Measurements from ENCODE around the gene PEX10. TPM values are rescaled to one million over a fixed set of nuclear protein-coding genes. Genes with fewer than 3 reads are reported as not detected.

Gene PEX10
- total RNA-seq, 1 experiment from 2014 or later: 21.9 TPM

GRCh38 chr1:2452201-2452931 is 40.0 kb upstream of the PEX10 start:
- H3K36me3 Mint-ChIP-seq (ENCODE audit: insufficient read depth, unreplicated experiment): no peaks in the 10 kb centered on the region
- H3K9me3 ChIP-seq: no peaks in the 10 kb centered on the region
- no peaks in the 10 kb centered on the region for H3K4me1 Mint-ChIP-seq (ENCODE audit: low read depth, unreplicated experiment)
- H3K27me3 Mint-ChIP-seq (ENCODE audit: insufficient read depth, unreplicated experiment): no peaks in the 10 kb centered on the region
- no peaks in the 10 kb centered on the region for H3K9me3 Mint-ChIP-seq (ENCODE audit: unreplicated experiment)
- H3K36me3 ChIP-seq (ENCODE audit: control insufficient read depth, insufficient read depth, low read length): no peaks in the 10 kb centered on the region
- no peak for TF ChIP-seq CTCF (IDR thresholded peaks at IDR 0.05; ENCODE audit: insufficient read depth in 1 of 2, low read depth in 1 of 2, low read length in 1 of 2, severe bottlenecking in 1 of 2, unreplicated experiment in 1 of 2)
- no peak for DNase-seq
- ChIA-PET POLR2A (no interaction called here), CTCF (no interaction called here)
- no TSS peak for BruUV-seq (replicated peaks)
- H3K4me3 ChIP-seq (ENCODE audit: low read depth, low read length): no peak overlapping the region
- intact Hi-C loops (cut with micrococcal nuclease; ENCODE audit: unreplicated experiment): no loop called here
- no peaks in the 10 kb centered on the region for H3K27me3 ChIP-seq (replicated peaks; ENCODE audit: control insufficient read depth, insufficient read depth, low read length)
- no peak overlapping the region for H3K27ac Mint-ChIP-seq (ENCODE audit: unreplicated experiment)
- H3K4me1 ChIP-seq: no peaks in the 10 kb centered on the region
- no peak overlapping the region for H3K4me3 Mint-ChIP-seq (ENCODE audit: unreplicated experiment)

GRCh38 chr1:2451741-2452140 is 39.4 kb upstream of the PEX10 start:
- no peak overlapping the region for H3K27ac Mint-ChIP-seq (ENCODE audit: unreplicated experiment)
- no peaks in the 10 kb centered on the region for H3K36me3 ChIP-seq (ENCODE audit: control insufficient read depth, insufficient read depth, low read length)
- POLR2A ChIA-PET: no interaction called here

GRCh38 chr1:2449636-2450454 is 37.5 kb upstream of the PEX10 start:
- H3K4me3 Mint-ChIP-seq (ENCODE audit: unreplicated experiment): no peak overlapping the region
- H3K27ac Mint-ChIP-seq (ENCODE audit: unreplicated experiment): no peak overlapping the region
- H3K36me3 Mint-ChIP-seq (ENCODE audit: insufficient read depth, unreplicated experiment): no peaks in the 10 kb centered on the region
- no peak for TF ChIP-seq CTCF (IDR thresholded peaks at IDR 0.05; ENCODE audit: insufficient read depth in 1 of 2, low read depth in 1 of 2, low read length in 1 of 2, severe bottlenecking in 1 of 2, unreplicated experiment in 1 of 2)
- Histone ChIP-seq H3K36me3 (ENCODE audit: control insufficient read depth, insufficient read depth, low read length) (no peaks in the 10 kb centered on the region), H3K4me1 (no peaks in the 10 kb centered on the region), H3K9me3 (no peaks in the 10 kb centered on the region), H3K27me3 (replicated peaks; ENCODE audit: control insufficient read depth, insufficient read depth, low read length) (no peaks in the 10 kb centered on the region), H3K4me3 (ENCODE audit: low read depth, low read length) (no peak overlapping the region)
- H3K4me1 Mint-ChIP-seq (ENCODE audit: low read depth, unreplicated experiment): no peaks in the 10 kb centered on the region
- ChIA-PET POLR2A (no interaction called here), CTCF (no interaction called here)
- intact Hi-C loops (cut with micrococcal nuclease; ENCODE audit: unreplicated experiment): no loop called here
- no TSS peak for BruUV-seq (replicated peaks)
- no peak for DNase-seq
- no peaks in the 10 kb centered on the region for H3K9me3 Mint-ChIP-seq (ENCODE audit: unreplicated experiment)
- H3K27me3 Mint-ChIP-seq (ENCODE audit: insufficient read depth, unreplicated experiment): peaks cover 4% of the 10 kb centered on the region

More at GRCh38 chr1:2451741-2452140, 39.4 kb upstream of the PEX10 start:
- Mint-ChIP-seq H3K4me3 (ENCODE audit: unreplicated experiment) (no peak overlapping the region), H3K9me3 (ENCODE audit: unreplicated experiment) (no peaks in the 10 kb centered on the region), H3K36me3 (ENCODE audit: insufficient read depth, unreplicated experiment) (no peaks in the 10 kb centered on the region), H3K4me1 (ENCODE audit: low read depth, unreplicated experiment) (no peaks in the 10 kb centered on the region), H3K27me3 (ENCODE audit: insufficient read depth, unreplicated experiment) (no peaks in the 10 kb centered on the region)
- Histone ChIP-seq H3K9me3 (no peaks in the 10 kb centered on the region), H3K4me1 (no peaks in the 10 kb centered on the region), H3K27me3 (replicated peaks; ENCODE audit: control insufficient read depth, insufficient read depth, low read length) (no peaks in the 10 kb centered on the region), H3K4me3 (ENCODE audit: low read depth, low read length) (no peak overlapping the region)
- no peak for DNase-seq
- BruUV-seq (replicated peaks): no TSS peak
- intact Hi-C loops (cut with micrococcal nuclease; ENCODE audit: unreplicated experiment): no loop called here
- no peak for TF ChIP-seq CTCF (IDR thresholded peaks at IDR 0.05; ENCODE audit: insufficient read depth in 1 of 2, low read depth in 1 of 2, low read length in 1 of 2, severe bottlenecking in 1 of 2, unreplicated experiment in 1 of 2)
- CTCF ChIA-PET: no interaction called here
